AG20443 (cell line): Measurements from ENCODE around the gene TRIM4.
"Not testable (repeated sequence)": the region's sequence is repeated elsewhere in the genome, so short reads cannot be mapped to it uniquely, and the experiment has no call there.

Source experiments
- DNase-seq: peaks from one replicate; pipeline ENCODE4 v3.0.0; 2012; ENCODE audit warnings: low spot score, mixed read lengths

TRIM4 gene, protein sequence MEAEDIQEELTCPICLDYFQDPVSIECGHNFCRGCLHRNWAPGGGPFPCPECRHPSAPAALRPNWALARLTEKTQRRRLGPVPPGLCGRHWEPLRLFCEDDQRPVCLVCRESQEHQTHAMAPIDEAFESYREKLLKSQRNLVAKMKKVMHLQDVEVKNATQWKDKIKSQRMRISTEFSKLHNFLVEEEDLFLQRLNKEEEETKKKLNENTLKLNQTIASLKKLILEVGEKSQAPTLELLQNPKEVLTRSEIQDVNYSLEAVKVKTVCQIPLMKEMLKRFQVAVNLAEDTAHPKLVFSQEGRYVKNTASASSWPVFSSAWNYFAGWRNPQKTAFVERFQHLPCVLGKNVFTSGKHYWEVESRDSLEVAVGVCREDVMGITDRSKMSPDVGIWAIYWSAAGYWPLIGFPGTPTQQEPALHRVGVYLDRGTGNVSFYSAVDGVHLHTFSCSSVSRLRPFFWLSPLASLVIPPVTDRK

DNA sequence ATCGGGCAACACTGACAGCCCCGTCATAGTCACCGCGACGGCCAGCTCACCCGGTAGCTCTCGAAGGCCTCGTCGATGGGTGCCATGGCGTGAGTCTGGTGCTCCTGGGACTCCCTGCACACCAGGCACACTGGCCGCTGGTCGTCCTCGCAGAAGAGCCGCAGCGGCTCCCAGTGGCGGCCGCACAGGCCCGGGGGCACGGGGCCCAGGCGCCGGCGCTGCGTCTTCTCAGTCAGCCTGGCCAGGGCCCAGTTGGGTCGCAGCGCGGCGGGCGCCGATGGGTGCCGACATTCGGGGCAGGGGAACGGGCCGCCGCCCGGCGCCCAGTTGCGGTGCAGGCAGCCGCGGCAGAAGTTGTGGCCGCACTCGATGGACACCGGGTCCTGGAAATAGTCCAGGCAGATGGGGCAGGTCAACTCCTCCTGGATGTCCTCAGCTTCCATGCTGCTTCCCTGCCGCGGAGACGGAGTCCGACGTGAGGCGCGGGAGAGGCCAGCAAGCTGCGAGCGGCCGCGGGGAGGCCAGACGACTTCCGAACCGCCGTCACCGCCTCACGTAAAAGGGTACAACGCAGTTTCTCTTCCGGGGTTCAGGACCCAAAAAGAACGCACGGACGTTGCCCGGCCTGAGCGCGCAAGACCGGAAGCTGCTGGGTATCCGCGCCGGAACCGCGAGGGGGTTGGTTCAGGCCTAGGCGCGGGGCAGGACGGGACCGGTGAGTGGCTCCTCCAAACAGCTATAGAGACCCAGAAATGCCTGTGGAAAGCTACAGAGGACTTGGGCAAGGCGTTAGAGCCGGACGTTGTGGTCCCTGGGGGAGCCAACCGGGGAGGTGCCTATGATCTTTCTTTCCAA lies at the start of gene TRIM4:
Gene TRIM4, minus strand, starts transcription at position 572 of the 855 bp plus-strand sequence. Its CDS starts 129 bp downstream, at position 443.
- peak; percentile 97 for DNase-seq

DNA sequence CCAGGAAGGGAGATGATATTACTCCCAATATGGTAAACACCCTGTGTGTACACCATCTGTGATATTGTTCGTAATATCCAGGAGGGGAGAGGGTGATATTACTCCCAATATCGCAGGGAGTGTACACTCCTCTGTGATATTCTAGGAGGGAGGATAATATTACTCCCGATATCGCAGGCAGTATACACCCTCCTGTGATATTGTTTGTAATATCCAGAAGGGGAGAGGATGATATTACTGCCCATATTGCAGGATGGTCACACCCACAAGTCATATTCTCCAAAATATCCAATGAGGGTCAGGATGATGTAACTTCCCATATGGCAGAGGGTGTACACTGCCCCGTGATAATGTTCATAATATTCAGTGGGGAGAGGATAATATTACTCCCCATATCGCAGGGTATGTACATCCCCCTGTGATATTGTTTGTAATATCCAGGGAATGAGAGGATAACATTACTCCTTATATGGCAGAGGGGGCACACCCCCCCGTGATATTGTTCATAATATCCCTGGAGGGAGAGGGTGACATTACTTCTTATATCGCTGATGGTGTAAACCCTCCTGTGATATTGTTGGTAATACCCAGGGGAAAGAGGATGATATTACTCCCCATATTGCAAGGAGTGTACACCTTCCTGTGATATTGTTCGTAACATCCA lies 39.4 kb upstream of the TRIM4 start:
- DNase-seq: no peak

DNA sequence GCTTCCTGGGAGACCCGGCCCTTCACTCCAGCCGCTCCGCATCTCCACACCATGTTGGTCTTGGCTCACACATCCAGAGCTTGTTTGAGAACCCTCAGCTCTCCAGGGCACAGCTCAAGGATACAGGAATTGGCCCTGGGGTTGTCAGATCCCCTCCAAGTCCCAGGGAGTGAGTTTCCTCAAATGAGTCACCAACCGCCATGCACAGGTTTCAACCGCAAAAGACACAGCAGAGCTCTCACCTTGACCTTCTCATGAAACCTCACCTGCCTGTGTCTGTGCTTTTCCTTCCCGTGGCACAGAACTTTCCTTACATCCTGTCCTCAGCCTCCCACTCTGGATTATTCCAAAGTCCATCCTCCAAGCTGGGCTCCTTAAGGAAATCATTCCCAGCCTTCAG lies 35.9 kb upstream of the TRIM4 start:
- DNase-seq: no peak

DNA sequence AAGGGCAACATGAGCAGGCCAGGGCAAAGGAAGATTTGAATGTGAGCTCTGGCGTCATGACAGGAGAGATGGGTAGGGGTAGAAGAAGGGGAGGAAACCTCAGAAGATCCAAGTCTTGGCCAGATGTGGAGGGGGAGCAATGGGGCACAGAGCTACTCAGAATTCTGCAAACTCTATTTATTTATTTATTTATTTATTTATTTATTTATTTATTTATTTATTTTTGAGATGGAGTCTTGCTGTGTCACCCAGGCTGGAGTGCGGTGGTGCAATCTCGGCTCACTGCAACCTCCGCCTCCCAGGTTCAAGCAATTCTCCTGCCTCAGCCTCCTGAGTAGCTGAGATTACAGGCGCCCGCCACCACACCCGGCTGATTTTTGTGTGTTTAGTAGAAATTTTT lies 35.3 kb upstream of the TRIM4 start:
- not testable (repeated sequence) for DNase-seq

DNA sequence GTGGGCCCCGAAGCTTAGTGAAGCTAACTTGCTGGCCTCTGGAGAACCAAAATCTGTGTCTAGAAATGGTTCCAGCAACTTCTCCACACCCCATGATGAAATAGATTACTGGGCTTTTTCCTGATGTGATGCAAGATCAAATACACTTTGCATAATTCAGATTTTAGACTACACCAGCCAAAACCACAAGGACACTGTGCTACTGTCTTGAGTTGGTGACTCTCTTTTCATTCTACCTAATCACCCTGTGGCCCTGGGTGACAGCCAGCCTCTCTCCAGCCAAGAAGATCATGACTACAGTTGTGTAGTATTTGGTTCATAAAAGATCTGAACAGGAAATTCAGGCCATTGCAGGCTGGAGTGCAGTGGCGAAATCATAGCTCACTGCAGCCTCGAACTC lies 34.3 kb upstream of the TRIM4 start:
- DNase-seq: peak; percentile 63

DNA sequence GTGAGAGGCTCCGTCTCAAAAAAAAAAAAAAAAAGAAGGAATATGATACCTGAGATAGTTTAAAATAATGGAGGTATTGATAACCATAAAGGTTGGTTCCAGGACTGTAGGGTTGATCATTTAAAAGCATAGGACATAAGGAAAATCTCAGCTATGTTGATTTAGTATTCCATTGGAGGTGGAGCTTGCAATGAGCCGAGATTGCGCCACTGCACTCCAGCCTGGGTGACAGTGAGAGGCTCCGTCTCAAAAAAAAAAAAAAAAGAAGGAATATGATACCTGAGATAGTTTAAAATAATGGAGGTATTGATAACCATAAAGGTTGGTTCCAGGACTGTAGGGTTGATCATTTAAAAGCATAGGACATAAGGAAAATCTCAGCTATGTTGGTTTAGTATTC lies 33.3 kb upstream of the TRIM4 start:
- DNase-seq: not testable (repeated sequence)

DNA sequence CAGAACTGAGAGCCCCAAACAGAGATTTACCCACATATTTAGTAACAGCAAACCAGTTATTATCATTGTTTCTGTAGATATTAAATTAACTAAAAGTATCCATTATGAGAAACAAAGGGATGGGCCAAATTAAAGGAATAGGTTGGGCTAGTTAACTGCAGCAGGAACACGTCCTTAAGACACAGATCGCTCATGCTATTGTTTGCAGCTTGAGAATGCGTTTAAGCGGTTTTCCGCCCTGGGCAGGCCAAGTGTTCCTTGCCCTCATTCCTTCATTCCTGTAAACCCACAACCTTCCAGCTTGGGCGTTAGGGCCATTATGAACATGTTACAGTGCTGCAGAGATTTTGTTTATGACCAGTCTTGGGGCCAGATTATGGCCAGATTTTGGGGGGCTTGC lies 31.5 kb upstream of the TRIM4 start:
- not testable (repeated sequence) for DNase-seq

DNA sequence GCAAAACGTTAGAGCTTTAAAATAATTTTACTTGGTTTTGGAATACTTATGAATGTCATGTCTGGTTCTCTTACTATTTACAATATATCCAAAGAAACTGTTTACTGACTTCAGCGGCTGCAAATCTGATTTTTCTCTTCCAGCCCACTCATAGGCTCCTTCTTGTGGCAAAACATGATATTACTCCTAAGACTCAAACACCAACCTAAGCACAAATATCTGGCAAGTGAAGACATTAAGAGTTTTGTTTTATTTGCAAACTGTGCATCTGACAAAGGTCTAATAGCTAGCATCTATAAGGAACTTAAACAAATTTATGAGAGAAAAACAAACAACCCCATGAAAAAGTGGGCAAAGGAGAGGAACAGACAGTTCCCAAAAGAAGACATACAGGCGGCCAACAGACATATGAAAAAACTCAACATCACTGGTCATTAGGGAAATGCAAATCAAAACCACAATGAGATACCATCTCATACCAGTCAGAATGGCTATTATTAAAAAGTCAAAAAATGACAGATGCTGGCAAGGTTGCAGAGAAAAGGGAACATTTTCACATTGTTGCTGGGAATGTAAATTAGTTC lies 30.4 kb upstream of the TRIM4 start:
- DNase-seq: no peak

DNA sequence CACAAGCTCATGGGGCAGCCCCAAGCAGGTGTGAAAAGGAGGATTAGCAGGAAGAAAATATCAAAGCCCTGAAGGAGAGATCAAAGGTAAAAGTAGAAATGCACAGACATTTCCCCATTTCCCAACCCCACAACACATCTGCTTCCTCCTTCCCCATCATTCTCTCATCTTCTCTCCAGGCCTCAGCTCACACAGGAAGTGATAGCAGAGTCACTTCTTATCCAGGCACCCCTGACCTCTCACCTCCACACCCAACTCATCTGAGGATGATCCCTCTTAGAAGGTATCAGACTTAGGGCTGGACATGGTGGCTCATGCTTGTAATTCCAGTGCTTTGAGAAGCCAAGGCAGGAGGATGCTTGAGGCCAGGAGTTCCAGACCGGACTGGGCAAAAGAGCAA lies 28.3 kb upstream of the TRIM4 start:
- no peak for DNase-seq

DNA sequence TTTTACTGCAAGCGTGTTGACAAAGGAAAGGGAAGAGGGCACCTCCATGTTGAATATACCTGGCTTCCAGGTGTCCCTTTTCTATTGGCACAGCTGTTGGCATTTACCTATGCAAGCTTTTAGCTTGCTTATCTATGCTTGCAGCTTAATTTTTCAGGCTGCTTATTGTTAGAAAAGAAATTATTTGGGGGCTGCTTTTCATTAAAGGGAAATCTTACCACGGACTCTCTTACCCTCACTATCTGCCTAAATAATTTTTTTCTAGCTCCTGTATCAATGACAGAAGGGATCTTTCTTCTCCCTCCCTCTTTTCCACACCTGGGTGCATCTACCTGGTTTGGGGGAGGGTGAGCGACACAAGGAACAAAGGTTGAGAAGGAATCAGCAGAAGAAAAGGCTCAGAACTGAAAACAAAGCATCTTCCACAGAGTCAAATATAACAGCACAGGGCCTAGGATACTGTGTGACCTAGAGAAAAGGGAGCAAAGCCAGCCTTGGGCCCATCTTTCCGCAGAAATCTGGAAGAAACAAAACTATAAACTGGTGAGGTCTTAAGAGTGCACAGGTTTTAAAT lies 25.3 kb upstream of the TRIM4 start:
- no peak for DNase-seq

DNA sequence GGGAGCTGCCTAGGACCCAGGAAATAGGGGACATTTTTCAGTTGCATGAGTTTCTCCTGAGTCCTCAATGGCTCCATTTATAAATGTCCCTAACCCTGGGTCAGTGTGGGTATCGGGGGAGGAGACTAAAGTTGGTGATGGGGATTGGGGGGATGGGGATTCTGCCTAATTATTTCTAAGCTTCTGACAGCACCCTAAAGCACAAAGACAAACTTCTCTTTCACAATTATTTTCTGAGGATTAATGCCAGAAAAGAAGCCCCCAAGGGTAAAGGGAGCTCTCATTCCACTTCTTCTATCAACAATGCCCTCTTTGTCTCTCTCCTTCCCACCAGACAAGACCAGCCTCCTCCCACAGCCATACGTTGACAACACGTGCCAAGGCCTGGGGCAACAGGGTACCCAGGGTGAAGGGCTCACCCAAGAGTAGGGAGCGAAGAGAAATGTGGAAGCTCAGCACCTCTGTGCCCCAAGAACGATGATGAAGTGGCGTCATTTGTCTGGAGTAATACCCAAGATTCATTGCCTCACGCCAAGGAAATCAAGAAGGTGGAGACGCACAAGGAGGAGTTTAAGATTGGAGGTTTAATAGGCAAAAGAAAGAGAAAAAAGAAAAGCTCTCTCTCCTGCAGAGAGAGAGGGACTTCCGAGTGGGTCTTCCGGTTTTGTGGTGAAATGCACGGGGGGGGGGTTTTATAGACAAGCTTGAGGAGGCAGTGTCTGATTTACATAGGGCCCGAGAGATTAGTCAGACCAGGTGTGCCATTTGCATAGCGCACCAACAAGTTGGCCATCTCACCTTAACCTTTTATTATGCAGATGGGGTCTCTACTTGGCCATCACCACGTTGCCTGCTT lies 24.5 kb upstream of the TRIM4 start:
- DNase-seq: no peak

DNA sequence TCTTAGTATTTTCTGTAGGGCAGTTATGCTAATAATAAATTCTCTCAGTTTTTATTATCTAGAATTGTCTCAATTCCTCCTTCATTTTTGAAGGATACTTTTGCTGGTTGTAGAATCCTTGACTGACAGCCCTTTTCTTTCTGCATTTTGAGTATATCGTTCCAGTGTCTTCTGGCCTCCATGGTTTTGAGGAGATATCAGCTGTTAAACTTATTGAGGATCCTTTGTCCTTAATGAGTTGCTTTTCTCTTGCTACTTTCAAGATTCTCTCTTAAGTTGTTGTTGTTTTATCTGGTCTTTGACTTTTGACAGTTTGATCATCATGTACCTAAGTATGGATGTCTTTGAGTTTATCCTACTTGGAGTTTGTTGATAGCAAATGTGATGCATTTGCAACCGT lies 19.0 kb upstream of the TRIM4 start:
- no peak for DNase-seq

DNA sequence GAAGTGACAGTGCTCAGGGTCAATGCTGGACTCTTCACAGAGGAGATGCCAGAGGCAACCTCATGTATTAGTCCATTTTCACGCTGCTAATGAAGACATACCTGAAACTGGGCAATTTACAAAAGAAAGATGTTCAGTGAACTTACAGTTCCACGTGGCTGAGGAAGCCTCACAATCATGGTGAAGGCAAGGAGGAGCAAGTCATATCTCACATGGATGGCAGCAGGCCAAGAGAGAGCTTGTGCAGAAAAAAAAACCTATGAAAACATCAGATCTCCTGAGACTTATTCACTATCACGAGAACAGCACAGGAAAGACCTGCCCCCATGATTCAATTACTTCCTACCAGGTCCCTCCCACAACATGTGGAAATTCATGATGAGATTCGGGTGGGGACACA lies 15.7 kb upstream of the TRIM4 start:
- DNase-seq: not testable (repeated sequence)

DNA sequence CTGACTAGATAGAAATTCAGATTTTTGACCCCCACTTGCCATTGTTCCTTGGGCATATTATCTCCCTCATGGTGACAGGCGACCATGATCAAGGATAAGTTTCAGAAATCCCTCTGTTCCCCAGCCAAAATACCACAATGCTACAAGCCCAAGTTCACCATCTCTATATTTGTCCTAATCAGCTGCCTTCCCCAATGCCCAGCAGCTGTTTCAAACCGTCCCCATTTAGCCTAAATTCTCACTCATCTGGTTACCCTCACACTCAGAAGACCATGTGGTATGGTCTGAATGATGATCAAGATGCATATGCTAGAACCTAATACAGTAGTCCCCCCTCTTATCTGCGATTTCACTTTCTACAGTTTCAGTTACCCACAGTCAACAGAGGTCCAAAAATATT lies 11.0 kb upstream of the TRIM4 start:
- DNase-seq: no peak

DNA sequence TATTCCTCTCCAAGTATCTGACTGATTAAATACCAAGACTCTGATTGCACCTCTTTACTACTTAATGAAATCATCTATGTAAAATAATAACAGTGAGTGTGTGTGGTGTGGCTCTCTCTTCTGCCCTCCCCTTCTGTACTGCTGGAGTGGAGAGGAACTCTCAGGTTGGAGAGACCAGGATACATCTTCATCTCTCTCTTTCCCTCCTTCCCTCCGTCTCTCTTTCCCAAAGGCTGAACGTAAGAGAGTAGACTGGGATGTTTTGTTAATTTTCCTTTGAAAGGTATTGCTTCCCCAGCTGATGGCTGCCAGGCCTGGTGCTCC lies 10.4 kb upstream of the TRIM4 start:
- no peak for DNase-seq

DNA sequence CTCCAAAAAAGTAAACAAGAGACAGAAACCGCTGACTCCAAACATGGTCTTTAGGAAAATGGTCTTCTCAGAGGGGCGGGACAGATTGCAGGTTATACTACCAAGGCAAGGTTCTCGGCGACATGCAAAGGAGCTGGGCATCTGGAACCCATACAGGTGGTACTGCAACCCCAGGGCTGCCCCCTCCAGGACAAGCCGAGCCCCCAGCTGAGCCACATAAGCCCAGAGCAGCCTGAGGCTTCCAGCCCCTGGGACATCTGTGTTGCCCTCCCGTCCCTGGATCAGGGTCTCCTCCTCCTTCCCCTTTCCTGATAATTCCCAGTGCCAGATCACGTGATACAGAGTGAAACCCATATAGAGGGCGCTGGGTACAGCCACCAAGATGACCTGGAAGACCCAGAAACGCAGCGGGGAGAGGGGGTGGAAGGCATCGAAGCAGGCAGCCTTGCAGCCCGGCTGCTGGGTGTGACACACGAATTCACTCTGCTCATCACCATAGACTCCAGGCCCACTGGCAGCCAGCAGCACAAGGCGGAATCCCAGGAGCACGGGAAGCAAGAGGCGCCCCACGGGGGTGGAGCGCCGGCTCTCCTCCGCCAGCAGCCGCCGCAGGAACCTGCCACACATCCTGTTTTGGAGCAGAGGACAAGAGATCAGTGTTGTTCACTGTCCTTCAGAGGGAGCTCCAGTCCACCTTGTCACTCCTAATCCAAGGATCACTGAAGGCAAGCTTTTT lies 9.8 kb upstream of the TRIM4 start, which contains the start of gene GJC3:
Gene GJC3, minus strand, starts transcription at position 627 of the 736 bp plus-strand sequence. Its CDS starts 0 bp downstream, at position 627.
- DNase-seq: peak; percentile 77

DNA sequence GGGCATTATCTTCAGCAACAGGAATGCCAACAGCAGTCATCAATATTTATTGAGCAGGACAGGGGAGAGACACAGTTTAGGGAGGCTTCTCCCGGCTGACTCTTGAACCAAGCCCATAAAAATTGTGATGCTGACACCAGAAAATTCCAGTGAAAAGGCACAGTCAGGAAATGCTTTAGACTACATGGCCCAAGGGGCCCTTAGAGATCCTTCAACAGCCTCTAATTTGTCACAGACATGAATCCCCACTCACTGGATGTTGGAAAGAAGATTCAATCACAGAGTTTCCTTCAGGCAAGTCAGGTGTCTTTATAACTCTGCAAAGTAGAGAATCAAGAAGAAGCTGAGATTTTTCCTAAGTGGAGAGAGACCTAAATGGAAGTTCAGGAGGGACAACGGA lies 8.9 kb upstream of the TRIM4 start:
- DNase-seq: no peak

DNA sequence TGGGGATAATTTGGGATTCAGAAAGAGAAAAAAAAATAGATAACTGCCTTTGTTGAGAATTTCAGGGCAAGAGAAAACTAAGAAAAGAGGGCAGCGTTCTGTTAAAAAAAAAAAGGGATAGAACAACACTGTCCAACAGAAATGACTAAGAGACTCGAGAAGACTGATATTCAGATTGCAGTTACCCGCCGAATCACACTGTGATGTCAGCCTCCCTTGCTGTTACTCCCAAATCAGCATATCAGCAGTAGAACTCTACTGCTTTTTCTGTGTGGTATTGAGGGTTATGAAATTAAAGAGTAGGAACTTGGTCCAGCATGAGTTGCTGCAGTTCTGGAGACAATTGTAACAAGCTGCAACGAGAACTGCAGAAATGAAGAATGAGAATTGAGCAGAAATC lies 8.2 kb upstream of the TRIM4 start:
- no peak for DNase-seq

DNA sequence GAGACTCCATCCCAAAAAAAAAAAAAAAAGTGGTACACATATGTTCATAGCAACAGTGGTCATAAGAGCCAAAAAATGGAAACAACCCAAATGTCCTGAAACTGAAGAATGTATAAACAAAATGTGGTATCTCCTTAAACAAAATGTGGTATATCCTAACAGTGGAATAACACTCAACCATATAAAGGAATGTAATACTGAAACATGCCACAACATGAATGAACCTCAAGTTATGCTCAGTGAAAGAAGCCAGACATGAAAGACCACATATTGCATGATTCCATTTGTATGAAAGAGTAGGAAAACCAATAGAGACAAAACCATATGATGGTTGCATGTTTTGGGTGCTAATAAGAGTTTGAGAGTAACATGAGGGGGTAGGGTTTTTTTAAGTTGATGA lies 7.0 kb upstream of the TRIM4 start:
- DNase-seq: no peak

DNA sequence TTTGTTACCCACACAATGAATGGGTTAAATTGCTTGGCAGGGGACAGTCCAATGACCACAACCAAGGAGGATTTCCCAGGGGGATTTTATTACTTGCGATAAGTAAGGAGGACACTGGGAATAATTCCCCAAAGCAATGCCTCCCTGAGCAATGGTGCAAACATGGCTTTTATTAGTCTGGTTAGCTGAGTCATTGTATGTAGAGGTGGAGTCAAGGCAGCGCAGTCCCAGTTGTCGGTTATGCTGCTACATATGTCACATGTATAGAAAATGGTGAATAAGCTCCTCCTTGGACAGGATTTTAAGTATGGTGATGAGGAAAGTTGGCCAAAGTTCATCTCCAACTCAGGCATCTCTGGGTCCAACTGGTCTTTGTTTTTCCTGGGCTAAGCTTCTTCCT lies 3.9 kb upstream of the TRIM4 start:
- no peak for DNase-seq
